Caki2 (cell line): ENCODE measurements around the gene VCP. TPM values are rescaled to one million over a fixed set of nuclear protein-coding genes. Genes with fewer than 3 reads are reported as not detected.
"Not testable (repeated sequence)": the region's sequence is repeated elsewhere in the genome, so short reads cannot be mapped to it uniquely, and the experiment has no call there.

Experiments
- DNase-seq: peaks from one replicate; pipeline ENCODE4 v3.0.0-alpha.2; 2015; ENCODE audit warnings: low read depth
- in situ Hi-C: cut with HindIII; loops from 2 replicates; pipeline ENCODE4 v1.10.0; 2016; ENCODE audit warnings: low sequenced_read_pairs, low pct_unique_long_range_greater_than_20kb, mixed read lengths
- total RNA-seq: library from RNA; depleted of rRNA; stranded (reverse); fragments of >200 nt; shearing (Covaris generic); gene quantifications from 2 replicates; pipeline ENCODE4 v1.2.3, GENCODE V29; 2014; ENCODE audit warnings: low replicate concordance; rRNA removed

Gene VCP
- total RNA-seq, 1 experiment from 2014 or later: 118 TPM

- DNase-seq: no peak
- in situ Hi-C loops: no loop called here
Measured at GRCh38 chr9:35042081-35042604, 30.3 kb downstream of the VCP start.

- DNase-seq: no peak
- in situ Hi-C loops: no loop called here
Measured at GRCh38 chr9:35035851-35036701, 36.3 kb downstream of the VCP start.

GRCh38 chr9:35033101-35033500, 39.3 kb downstream of the VCP start:
- in situ Hi-C loops: no loop called here
- no peak for DNase-seq

GRCh38 chr9:35029852-35030251, 42.6 kb downstream of the VCP start:
- no peak for DNase-seq
- in situ Hi-C loops: no loop called here

GRCh38 chr9:35029241-35029640, 43.2 kb downstream of the VCP start:
- in situ Hi-C loops: no loop called here
- DNase-seq: no peak

- in situ Hi-C loops: no loop called here
- DNase-seq: no peak
Measured at GRCh38 chr9:35028341-35028740, 44.1 kb downstream of the VCP start.

- in situ Hi-C loops: no loop called here
- no peak for DNase-seq
Measured at GRCh38 chr9:35027860-35028259, 44.6 kb downstream of the VCP start.

- DNase-seq: no peak
- in situ Hi-C loops: no loop called here
Measured at GRCh38 chr9:35027374-35027773, 45.1 kb downstream of the VCP start.

GRCh38 chr9:35026671-35027070, 45.8 kb downstream of the VCP start:
- DNase-seq: no peak
- in situ Hi-C loops: no loop called here

- DNase-seq, in situ Hi-C loops: not testable (repeated sequence)
Measured at GRCh38 chr9:35023443-35023842, 49.0 kb downstream of the VCP start.

- DNase-seq: no peak
- in situ Hi-C loops: no loop called here
Measured at GRCh38 chr9:35014517-35014916, 57.9 kb downstream of the VCP start.

- DNase-seq: no peak
- in situ Hi-C loops: no loop called here
Measured at GRCh38 chr9:35010351-35010958, 62.0 kb downstream of the VCP start.

Other genes with a start within 250 kb of the VCP start
- gene PHF24, start 114.3 kb downstream of the VCP start, total RNA-seq: 0.07 and 0.20 TPM in 2 replicates
- gene DNAJB5, start 82.9 kb downstream of the VCP start, total RNA-seq: 0.20 and 0.90 TPM in 2 replicates
- 36.1 and 53.0 TPM in 2 replicates for gene FANCG, start 7.3 kb upstream of the VCP start, total RNA-seq
- 15.8 and 25.2 TPM in 2 replicates for gene PIGO, start 24.0 kb upstream of the VCP start, total RNA-seq
- 187 and 211 TPM in 2 replicates for gene STOML2, start 30.5 kb upstream of the VCP start, total RNA-seq
- 4.1 and 6.4 TPM in 2 replicates for gene ATOSB, start 43.2 kb upstream of the VCP start, total RNA-seq
- 1.4 and 1.6 TPM in 2 replicates for gene UNC13B, start 89.4 kb upstream of the VCP start, total RNA-seq